GM19468 (cell line): ENCODE results near the gene CNGA3.
"Not testable (repeated sequence)": the region's sequence is repeated elsewhere in the genome, so short reads cannot be mapped to it uniquely, and the experiment has no call there.

Experiments
- ATAC-seq: cut with Tn5 transposase; IDR thresholded peaks from one replicate; pipeline ENCODE4 v1.9.1; 2021; ENCODE audit warnings: mild to moderate bottlenecking, moderate library complexity, moderate number of reproducible peaks; ENCODE audit not compliant: unreplicated experiment; ENCODE audit errors: extremely low read depth

Gene CNGA3

DNA sequence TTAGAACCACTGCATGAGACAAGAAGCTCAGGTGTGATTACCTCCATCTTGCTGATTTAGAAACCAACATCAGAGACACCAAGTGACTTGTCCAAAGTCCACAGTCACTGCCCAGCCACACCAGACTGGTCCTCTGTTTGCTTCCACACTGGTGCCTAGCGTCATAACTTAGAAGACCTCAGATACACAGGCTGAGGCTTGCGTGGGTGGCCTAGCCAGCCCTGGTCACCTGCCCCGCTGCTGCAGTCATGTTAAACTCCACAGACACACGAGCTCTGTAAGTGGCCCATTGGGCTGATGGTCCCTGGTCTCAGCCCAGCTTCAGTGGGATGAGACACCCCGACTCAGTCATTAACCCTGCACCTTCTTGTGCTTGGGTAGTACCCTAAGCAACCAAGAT is 47.1 kb downstream of the CNGA3 start:
- ATAC-seq: no peak

- ATAC-seq: no peak
Measured at GRCh38 chr2:98394595-98395153, 48.4 kb downstream of the CNGA3 start.

DNA sequence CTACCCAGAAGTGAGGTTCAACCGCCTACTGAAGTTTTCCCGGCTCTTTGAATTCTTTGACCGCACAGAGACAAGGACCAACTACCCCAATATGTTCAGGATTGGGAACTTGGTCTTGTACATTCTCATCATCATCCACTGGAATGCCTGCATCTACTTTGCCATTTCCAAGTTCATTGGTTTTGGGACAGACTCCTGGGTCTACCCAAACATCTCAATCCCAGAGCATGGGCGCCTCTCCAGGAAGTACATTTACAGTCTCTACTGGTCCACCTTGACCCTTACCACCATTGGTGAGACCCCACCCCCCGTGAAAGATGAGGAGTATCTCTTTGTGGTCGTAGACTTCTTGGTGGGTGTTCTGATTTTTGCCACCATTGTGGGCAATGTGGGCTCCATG is 49.7 kb downstream of the CNGA3 start:
- no peak for ATAC-seq

- no peak for ATAC-seq
Measured at GRCh38 chr2:98396745-98397355, 50.6 kb downstream of the CNGA3 start.

DNA sequence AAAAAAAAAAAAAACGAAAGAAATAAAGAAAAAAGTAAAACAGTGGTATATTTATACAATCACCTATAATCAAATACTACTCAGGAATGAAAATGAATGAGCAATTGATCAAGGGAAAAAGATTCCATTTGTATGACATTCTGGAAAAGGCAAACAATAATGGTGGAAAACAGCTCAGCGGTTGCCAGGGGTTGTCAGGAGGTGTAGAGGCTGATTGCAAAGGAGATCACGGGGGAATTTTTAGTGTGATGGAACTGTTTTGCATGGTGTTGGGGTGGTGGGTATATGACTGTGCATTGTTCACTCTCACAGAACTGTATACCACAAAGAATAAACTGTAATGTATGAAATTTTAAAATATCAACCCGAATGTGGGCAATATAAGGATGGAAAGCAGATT is 52.9 kb downstream of the CNGA3 start:
- ATAC-seq: no peak

GRCh38 chr2:98403878-98404277 is 57.6 kb downstream of the CNGA3 start:
- no peak for ATAC-seq

DNA sequence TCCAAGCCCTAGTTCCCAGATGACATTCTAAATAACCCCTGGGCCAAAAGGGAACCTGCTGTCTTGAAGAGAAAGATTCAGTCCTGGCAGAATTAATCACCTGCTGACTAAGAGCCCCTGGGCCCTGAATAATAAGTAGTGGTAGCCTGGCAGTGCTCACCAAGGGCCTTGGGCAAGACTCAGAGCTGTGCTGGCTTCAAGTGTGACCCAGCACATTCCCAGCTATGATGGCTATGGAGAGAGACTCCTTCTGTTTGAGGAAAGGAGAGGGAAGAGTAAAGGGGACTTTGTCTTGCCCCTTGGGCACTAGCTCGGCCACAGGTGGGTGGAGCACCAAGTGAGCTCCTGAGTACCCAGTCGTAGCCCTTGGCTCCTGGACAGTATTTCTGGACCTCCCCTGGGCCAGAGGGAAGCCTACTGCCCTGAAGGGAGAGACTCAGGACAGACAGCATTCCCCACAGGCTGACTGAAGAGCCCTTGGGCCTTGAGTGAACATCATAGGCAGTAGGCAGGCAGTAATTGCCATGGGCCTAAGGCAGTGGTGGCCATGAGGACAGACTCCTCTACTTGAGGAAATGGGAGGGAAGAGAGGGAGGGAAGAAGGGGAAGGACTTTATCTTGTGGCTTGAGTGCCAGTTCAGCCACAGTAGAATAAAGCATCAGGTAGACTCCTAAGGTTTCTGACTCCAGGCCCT is 58.4 kb downstream of the CNGA3 start:
- ATAC-seq: no peak

- no peak for ATAC-seq
Measured at GRCh38 chr2:98405301-98405700, 59.0 kb downstream of the CNGA3 start.

GRCh38 chr2:98408155-98408554 is 61.9 kb downstream of the CNGA3 start:
- ATAC-seq: no peak

GRCh38 chr2:98412751-98413458 is 66.6 kb downstream of the CNGA3 start:
- no peak for ATAC-seq

GRCh38 chr2:98414246-98414645 is 68.0 kb downstream of the CNGA3 start:
- not testable (repeated sequence) for ATAC-seq

DNA sequence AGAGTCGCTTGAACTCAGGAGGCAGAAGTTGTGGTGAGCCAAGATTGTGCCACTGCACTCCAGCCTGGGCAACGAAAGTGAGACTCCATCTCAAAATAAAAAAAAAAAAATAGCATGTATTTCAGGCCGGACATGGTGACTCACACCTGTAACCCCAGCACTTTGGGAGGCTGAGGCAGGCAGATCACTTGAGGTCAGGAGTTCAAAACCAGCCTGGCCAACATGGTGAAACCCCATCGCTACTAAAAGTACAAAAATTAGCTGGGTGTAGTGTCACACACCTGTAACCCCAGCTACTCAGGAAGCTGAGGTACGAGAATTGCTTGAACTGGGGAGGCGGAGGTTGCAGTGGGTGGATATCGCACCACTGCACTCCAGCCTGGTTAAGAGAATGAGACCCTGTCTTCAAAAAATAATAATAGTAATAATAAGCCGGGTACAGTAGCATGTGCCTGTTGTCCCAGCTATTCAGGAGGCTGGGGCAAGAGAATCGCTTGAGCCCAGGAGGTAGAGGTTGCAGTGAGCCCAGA is 69.5 kb downstream of the CNGA3 start:
- not testable (repeated sequence) for ATAC-seq

- no peak for ATAC-seq
Measured at GRCh38 chr2:98416383-98417159, 70.3 kb downstream of the CNGA3 start.

- ATAC-seq: no peak
Measured at GRCh38 chr2:98419544-98419943, 73.3 kb downstream of the CNGA3 start.

DNA sequence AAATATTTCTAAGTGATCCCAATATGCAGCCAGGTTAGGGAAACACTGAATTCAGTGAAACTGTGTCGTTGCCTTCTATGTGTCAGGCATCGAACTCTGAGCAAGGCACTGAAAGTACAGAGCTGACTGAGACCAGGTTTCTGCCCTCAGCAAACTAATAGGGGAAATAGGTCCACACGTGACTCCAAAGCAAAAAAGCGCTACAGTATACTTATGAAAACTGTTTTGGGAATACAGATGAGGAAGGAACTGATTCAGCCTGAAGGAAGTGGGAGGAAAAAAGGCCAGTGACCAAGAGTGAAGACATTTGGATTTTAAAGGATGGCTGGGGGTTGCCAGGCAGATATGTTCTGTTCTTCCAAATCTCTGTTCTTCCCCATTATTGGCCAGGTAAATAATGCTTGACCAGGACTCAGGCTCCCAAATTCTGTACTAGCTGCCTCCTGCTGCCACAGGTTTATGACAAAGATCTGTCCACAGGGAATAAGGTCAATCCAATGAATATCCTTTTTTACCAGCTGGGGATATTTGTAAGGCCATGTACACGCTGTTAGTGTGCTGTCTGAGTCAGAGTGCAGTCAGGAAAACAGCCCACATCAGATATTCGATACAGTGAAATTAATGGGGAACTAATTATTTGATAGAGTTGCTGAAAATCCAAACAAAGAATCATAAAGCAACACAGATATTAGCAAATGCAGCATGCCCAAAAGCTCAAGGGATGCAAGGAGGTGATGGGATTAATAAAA is 73.9 kb downstream of the CNGA3 start:
- no peak for ATAC-seq

DNA sequence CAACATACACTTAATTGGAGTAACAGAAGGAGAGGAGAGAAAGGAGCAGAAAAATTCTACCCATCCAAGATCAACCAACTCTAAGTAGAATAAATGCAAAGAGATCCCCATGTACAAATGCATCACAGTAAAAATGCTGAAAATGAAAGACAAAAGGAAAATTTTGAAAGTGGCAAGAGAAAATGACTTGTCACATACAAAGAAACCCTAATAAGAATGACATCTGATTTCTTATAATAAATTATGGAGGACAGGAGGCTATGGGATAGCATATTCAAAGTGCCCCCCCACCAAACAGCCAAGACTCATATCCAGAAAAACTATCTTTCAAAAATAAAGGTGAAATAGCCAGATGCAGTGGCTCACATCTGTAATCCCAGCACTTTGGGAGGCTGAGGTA is 76.2 kb downstream of the CNGA3 start:
- no peak for ATAC-seq

DNA sequence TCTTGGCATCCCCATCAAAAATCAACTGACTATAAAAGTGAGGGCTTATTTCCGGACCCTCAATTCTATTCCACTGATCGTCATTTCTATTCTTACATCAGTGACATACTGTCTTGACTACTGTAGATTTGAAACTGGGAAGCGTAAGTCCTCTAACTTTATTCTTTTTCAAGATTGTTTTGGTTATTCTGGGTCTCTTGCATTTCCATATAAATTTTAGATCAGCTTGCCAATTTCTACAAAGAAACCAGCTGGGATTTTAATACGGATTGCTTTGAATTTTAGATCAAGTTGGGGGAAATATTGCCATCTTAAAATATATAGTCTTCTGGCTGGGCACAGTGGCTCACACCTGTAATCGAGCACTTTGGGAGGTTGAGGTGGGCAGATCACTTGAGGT is 80.5 kb downstream of the CNGA3 start:
- ATAC-seq: no peak

DNA sequence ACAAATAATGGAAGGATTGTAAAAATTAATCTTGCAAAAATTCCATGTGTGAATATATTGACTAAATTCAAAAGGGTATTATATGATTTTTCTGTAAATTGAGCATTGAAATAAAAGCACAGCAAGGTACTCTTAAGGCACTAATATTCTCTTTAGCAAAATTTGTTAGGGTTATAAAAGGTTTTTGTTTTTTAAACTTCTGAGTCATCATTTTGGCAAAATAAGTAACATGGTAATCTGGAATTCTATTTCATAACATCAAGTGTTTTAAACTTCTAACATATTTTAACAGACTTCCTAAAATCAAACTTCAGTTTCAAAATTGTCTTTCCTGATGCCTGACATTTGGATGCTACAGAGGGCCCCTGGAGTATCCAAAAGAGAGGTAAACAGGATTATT is 85.9 kb downstream of the CNGA3 start:
- ATAC-seq: no peak

DNA sequence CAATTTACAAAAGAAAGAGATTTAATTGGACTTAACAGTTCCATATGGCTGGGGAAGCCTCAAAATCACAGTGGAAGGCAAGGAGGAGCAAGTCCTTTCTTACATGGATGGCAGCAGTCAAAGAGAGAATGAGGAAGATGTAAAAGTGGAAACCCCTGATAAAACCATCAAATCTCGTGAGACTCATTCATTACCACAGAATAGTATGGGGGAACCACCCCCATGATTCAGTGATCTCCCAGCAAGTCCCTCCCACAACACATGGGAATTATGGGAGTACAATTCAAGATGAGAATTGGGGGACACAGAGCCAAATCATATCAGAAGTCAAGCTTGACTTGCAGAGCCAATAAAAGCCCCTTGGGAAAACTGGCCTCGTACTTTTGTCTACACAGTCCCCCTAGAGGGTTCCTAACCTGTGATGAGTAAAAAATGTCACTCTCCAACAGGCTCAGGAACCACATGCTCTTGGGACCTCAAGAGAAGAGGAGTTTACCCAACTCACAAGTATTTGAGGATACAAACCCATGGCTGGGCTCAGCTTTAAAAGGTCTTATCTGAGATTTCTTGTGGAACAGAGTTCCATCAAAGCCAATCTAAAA is 87.2 kb downstream of the CNGA3 start:
- ATAC-seq: no peak
